Pulmonary artery endothelial cell (primary cell): ENCODE measurements around the gene STK36. TPM values are rescaled to one million over a fixed set of nuclear protein-coding genes. Genes with fewer than 3 reads are reported as not detected.
A peak's percentile ranks its signal among the peaks of the same experiment; 100 is the strongest.

Experiments
- DNase-seq: peaks from one replicate; pipeline ENCODE4 v3.0.0-alpha.2; 2011; ENCODE audit warnings: low read depth, low spot score
- total RNA-seq: library from RNA; depleted of rRNA; stranded (reverse); fragments of >200 nt; gene quantifications from 2 replicates; pipeline ENCODE4 v1.2.3, GENCODE V29; 2014

STK36 gene
- total RNA-seq, 1 donor from 2014 or later: 11.5 TPM

GRCh38 chr2:218662827-218663226, 9.1 kb upstream of the STK36 start:
- no peak for DNase-seq

GRCh38 chr2:218663901-218664300, 8.0 kb upstream of the STK36 start:
- DNase-seq: no peak

GRCh38 chr2:218664653-218665052, 7.2 kb upstream of the STK36 start:
- DNase-seq: no peak

- no peak for DNase-seq
Measured at GRCh38 chr2:218671097-218671653, 711 bp upstream of the STK36 start.

GRCh38 chr2:218679119-218679518, 7.2 kb downstream of the STK36 start:
- DNase-seq: no peak

- DNase-seq: no peak
Measured at GRCh38 chr2:218680061-218680460, 8.2 kb downstream of the STK36 start.

- peak; percentile 48 for DNase-seq
Measured at GRCh38 chr2:218687400-218688060, 15.6 kb downstream of the STK36 start.

- no peak for DNase-seq
Measured at GRCh38 chr2:218691234-218691633, 19.3 kb downstream of the STK36 start.

- DNase-seq: no peak
Measured at GRCh38 chr2:218694405-218695145, 22.7 kb downstream of the STK36 start.

GRCh38 chr2:218698885-218699284, 27.0 kb downstream of the STK36 start:
- no peak for DNase-seq

GRCh38 chr2:218701806-218702205, 29.9 kb downstream of the STK36 start:
- DNase-seq: no peak

GRCh38 chr2:218703341-218703740, 31.5 kb downstream of the STK36 start:
- no peak for DNase-seq

- no peak for DNase-seq
Measured at GRCh38 chr2:218708086-218708485, 36.2 kb downstream of the STK36 start.

GRCh38 chr2:218709908-218710307, 38.0 kb downstream of the STK36 start:
- no peak for DNase-seq

GRCh38 chr2:218710334-218710686, 38.4 kb downstream of the STK36 start:
- DNase-seq: no peak

- DNase-seq: peak; percentile 76
Measured at GRCh38 chr2:218710687-218711549, 39.0 kb downstream of the STK36 start, which contains the start of gene TTLL4. TSS of gene TTLL4 (plus strand) at chr2:218710835. CDS start at chr2:218737677, 26,842 bp downstream.

- DNase-seq: no peak
Measured at GRCh38 chr2:218711550-218711929, 39.7 kb downstream of the STK36 start.

GRCh38 chr2:218713922-218714321, 42.0 kb downstream of the STK36 start:
- no peak for DNase-seq

- DNase-seq: peak; percentile 77
Measured at GRCh38 chr2:218716070-218716469, 44.2 kb downstream of the STK36 start.

- DNase-seq: no peak
Measured at GRCh38 chr2:218717262-218717661, 45.4 kb downstream of the STK36 start.

- no peak for DNase-seq
Measured at GRCh38 chr2:218718058-218718457, 46.2 kb downstream of the STK36 start.

- no peak for DNase-seq
Measured at GRCh38 chr2:218719457-218719856, 47.6 kb downstream of the STK36 start.
